ENCODE results near the gene PLCB1.

The PLCB1 gene

DNA sequence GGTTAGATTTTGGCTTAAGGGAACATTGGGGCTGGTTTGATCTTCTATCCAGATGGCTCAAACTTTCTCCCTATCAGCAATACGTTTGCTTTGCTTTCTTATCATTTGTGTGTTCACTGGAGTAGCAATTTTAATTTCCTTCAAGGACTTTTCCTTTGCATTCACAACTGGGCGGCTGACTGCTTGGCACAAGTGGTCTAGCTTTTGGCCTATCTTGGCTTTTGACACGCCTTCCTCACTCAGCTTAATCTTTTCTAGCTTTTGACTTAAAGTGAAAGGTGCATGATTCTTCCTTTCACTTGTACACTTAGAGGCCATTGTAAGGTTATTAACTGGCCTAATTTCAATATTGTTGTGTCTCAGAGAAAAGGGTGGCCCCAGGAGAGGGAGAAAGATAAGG lies 254.9 kb downstream of the PLCB1 start:
- H3K36me3 ChIP-seq (ENCODE audit: insufficient read depth, low read length), result no peaks in the 10 kb centered on the region
- H3F3A ChIP-seq (ENCODE audit: low read depth), result no peaks in the 10 kb centered on the region
- peaks cover 13% of the 10 kb centered on the region; the same call in 1 of the 2 replicates for H3K79me2 ChIP-seq (ENCODE audit: insufficient read depth, low read length)
- TF ChIP-seq EZH2phosphoT487 (IDR thresholded peaks at IDR 0.05; ENCODE audit: borderline replicate concordance), result no peak
- TF ChIP-seq, protein P1, sequence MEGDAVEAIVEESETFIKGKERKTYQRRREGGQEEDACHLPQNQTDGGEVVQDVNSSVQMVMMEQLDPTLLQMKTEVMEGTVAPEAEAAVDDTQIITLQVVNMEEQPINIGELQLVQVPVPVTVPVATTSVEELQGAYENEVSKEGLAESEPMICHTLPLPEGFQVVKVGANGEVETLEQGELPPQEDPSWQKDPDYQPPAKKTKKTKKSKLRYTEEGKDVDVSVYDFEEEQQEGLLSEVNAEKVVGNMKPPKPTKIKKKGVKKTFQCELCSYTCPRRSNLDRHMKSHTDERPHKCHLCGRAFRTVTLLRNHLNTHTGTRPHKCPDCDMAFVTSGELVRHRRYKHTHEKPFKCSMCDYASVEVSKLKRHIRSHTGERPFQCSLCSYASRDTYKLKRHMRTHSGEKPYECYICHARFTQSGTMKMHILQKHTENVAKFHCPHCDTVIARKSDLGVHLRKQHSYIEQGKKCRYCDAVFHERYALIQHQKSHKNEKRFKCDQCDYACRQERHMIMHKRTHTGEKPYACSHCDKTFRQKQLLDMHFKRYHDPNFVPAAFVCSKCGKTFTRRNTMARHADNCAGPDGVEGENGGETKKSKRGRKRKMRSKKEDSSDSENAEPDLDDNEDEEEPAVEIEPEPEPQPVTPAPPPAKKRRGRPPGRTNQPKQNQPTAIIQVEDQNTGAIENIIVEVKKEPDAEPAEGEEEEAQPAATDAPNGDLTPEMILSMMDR (conservative IDR thresholded peaks at IDR 0.05; ENCODE audit: low read length), result no peak
- peaks cover 27% of the 10 kb centered on the region for H3K4me1 ChIP-seq (ENCODE audit: insufficient read depth, low read length, poor library complexity, severe bottlenecking)
- H3K4me3 ChIP-seq (ENCODE audit: low read length, poor library complexity, severe bottlenecking), result no peak overlapping the region
- no peak overlapping the region for H3K4me2 ChIP-seq (ENCODE audit: low read depth, low read length, poor library complexity, severe bottlenecking)
- no peak overlapping the region for H2AFZ ChIP-seq (ENCODE audit: low read length)
- H3K27me3 ChIP-seq (ENCODE audit: insufficient read depth, low read length, poor library complexity, severe bottlenecking), result no peaks in the 10 kb centered on the region
- no peaks in the 10 kb centered on the region for H3K9me2 ChIP-seq (replicated peaks; ENCODE audit: low read depth, low read length)
- H4K20me1 ChIP-seq (ENCODE audit: insufficient read depth, low read length, poor library complexity, severe bottlenecking), result no peaks in the 10 kb centered on the region
- no peaks in the 10 kb centered on the region for H3K9me3 ChIP-seq (ENCODE audit: insufficient read depth, low read depth, low read length)
- H3K9ac ChIP-seq (ENCODE audit: low read depth, low read length, poor library complexity, severe bottlenecking), result no peak overlapping the region

DNA sequence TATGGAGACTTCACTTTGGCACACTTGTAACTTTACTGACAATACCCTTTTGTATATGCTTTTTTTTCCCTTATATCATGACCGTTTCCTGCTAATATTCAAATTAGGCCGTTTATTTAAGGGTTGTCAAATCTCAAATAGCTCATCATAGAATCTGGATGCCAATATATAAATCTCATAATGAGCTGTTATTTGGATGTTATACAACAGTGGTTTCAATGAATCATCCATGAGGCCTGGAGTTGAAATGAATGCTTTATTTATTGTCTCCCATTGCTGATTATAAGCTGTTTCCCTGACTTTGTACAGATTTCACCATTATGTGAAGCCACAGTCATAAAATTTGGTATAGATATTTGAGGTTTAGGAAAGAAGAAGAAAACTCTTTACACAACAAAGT lies 256.1 kb downstream of the PLCB1 start:
- Histone ChIP-seq H3K27me3 (ENCODE audit: insufficient read depth, low read length, poor library complexity, severe bottlenecking) (no peaks in the 10 kb centered on the region), H2AFZ (ENCODE audit: low read length) (no peak overlapping the region), H3K4me1 (ENCODE audit: insufficient read depth, low read length, poor library complexity, severe bottlenecking) (peaks cover 27% of the 10 kb centered on the region), H3K79me2 (ENCODE audit: insufficient read depth, low read length) (peaks cover 13% of the 10 kb centered on the region; the same call in 1 of the 2 replicates), H3K36me3 (ENCODE audit: insufficient read depth, low read length) (no peaks in the 10 kb centered on the region), H4K20me1 (ENCODE audit: insufficient read depth, low read length, poor library complexity, severe bottlenecking) (no peaks in the 10 kb centered on the region), H3F3A (ENCODE audit: low read depth) (no peaks in the 10 kb centered on the region), H3K9me3 (ENCODE audit: insufficient read depth, low read depth, low read length) (no peaks in the 10 kb centered on the region), H3K4me3 (ENCODE audit: low read length, poor library complexity, severe bottlenecking) (no peak overlapping the region), H3K9me2 (replicated peaks; ENCODE audit: low read depth, low read length) (no peaks in the 10 kb centered on the region), H3K9ac (ENCODE audit: low read depth, low read length, poor library complexity, severe bottlenecking) (no peak overlapping the region), H3K4me2 (ENCODE audit: low read depth, low read length, poor library complexity, severe bottlenecking) (no peak overlapping the region)
- no peak for TF ChIP-seq EZH2phosphoT487 (IDR thresholded peaks at IDR 0.05; ENCODE audit: borderline replicate concordance)
- TF ChIP-seq, protein P1 (conservative IDR thresholded peaks at IDR 0.05; ENCODE audit: low read length), result no peak

DNA sequence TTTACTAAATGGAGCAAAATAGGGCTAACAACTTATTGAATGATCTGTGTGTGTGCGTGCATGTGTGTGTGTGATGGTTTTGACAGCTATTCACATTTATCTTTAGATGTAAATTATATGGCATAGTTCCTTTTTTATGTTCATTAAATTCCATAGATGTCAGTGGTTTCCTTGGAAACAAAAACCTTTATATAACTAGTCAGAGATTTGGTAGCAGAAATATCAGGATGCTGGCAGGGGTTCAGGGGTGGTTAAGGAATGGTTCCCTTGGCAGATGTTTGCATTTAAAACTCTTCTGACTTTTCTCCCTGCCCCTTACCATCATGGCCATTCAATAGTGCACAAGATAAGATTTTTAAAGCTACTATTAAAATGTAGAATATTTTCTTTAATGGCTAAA lies 256.6 kb downstream of the PLCB1 start:
- no peak overlapping the region for H3K4me2 ChIP-seq (ENCODE audit: low read depth, low read length, poor library complexity, severe bottlenecking)
- H3K4me1 ChIP-seq (ENCODE audit: insufficient read depth, low read length, poor library complexity, severe bottlenecking), result peaks cover 27% of the 10 kb centered on the region
- H2AFZ ChIP-seq (ENCODE audit: low read length), result no peak overlapping the region
- peaks cover 13% of the 10 kb centered on the region; the same call in 1 of the 2 replicates for H3K79me2 ChIP-seq (ENCODE audit: insufficient read depth, low read length)
- no peaks in the 10 kb centered on the region for H3F3A ChIP-seq (ENCODE audit: low read depth)
- H4K20me1 ChIP-seq (ENCODE audit: insufficient read depth, low read length, poor library complexity, severe bottlenecking), result no peaks in the 10 kb centered on the region
- H3K9me3 ChIP-seq (ENCODE audit: insufficient read depth, low read depth, low read length), result no peaks in the 10 kb centered on the region
- H3K27me3 ChIP-seq (ENCODE audit: insufficient read depth, low read length, poor library complexity, severe bottlenecking), result no peaks in the 10 kb centered on the region
- H3K9ac ChIP-seq (ENCODE audit: low read depth, low read length, poor library complexity, severe bottlenecking), result no peak overlapping the region
- no peaks in the 10 kb centered on the region for H3K9me2 ChIP-seq (replicated peaks; ENCODE audit: low read depth, low read length)
- H3K4me3 ChIP-seq (ENCODE audit: low read length, poor library complexity, severe bottlenecking), result no peak overlapping the region
- H3K36me3 ChIP-seq (ENCODE audit: insufficient read depth, low read length), result no peaks in the 10 kb centered on the region
- TF ChIP-seq, protein P1 (conservative IDR thresholded peaks at IDR 0.05; ENCODE audit: low read length), result no peak
